HG03095 (cell line): ENCODE measurements around the gene EDNRA.

Experiments
- ATAC-seq: cut with Tn5 transposase; IDR thresholded peaks from one replicate; pipeline ENCODE4 v1.9.1; 2021; ENCODE audit warnings: moderate library complexity; ENCODE audit not compliant: unreplicated experiment

EDNRA gene

GRCh38 chr4:147496500-147496899 lies 15.6 kb downstream of the EDNRA start:
- ATAC-seq, result no peak

GRCh38 chr4:147498031-147498660 lies 17.2 kb downstream of the EDNRA start:
- ATAC-seq, result no peak

GRCh38 chr4:147508346-147508745 lies 27.4 kb downstream of the EDNRA start:
- no peak for ATAC-seq

- ATAC-seq, result no peak
These were observed 28.5 kb downstream of the EDNRA start for GRCh38 chr4:147509386-147509785.

GRCh38 chr4:147510962-147511668 lies 30.2 kb downstream of the EDNRA start:
- no peak for ATAC-seq

GRCh38 chr4:147513091-147513490 lies 32.2 kb downstream of the EDNRA start:
- ATAC-seq, result no peak

- ATAC-seq, result no peak
These were observed 33.1 kb downstream of the EDNRA start for GRCh38 chr4:147513952-147514351.

GRCh38 chr4:147515220-147515936 lies 34.5 kb downstream of the EDNRA start:
- no peak for ATAC-seq

- no peak for ATAC-seq
These were observed 35.2 kb downstream of the EDNRA start for GRCh38 chr4:147516133-147516532.

- no peak for ATAC-seq
These were observed 37.2 kb downstream of the EDNRA start for GRCh38 chr4:147518086-147518485.

GRCh38 chr4:147518846-147519767 lies 38.2 kb downstream of the EDNRA start:
- ATAC-seq, result peak; percentile 80

- no peak for ATAC-seq
These were observed 43.7 kb downstream of the EDNRA start for GRCh38 chr4:147524601-147525000.

- no peak for ATAC-seq
These were observed 44.8 kb downstream of the EDNRA start for GRCh38 chr4:147525494-147526271.

- ATAC-seq, result no peak
These were observed 45.4 kb downstream of the EDNRA start for GRCh38 chr4:147526272-147526654.

- no peak for ATAC-seq
These were observed 47.2 kb downstream of the EDNRA start for GRCh38 chr4:147528054-147528453.

- ATAC-seq, result no peak
These were observed 49.2 kb downstream of the EDNRA start for GRCh38 chr4:147530134-147530533.

GRCh38 chr4:147530723-147531122 lies 49.8 kb downstream of the EDNRA start:
- ATAC-seq, result no peak

GRCh38 chr4:147532896-147533295 lies 52.0 kb downstream of the EDNRA start:
- ATAC-seq, result no peak

GRCh38 chr4:147533331-147533730 lies 52.4 kb downstream of the EDNRA start:
- ATAC-seq, result no peak

GRCh38 chr4:147535124-147535523 lies 54.2 kb downstream of the EDNRA start:
- no peak for ATAC-seq
